ENCODE results near the gene NLGN3.
"Not testable (repeated sequence)": the region's sequence is repeated elsewhere in the genome, so short reads cannot be mapped to it uniquely, and the experiment has no call there.

Gene NLGN3

DNA sequence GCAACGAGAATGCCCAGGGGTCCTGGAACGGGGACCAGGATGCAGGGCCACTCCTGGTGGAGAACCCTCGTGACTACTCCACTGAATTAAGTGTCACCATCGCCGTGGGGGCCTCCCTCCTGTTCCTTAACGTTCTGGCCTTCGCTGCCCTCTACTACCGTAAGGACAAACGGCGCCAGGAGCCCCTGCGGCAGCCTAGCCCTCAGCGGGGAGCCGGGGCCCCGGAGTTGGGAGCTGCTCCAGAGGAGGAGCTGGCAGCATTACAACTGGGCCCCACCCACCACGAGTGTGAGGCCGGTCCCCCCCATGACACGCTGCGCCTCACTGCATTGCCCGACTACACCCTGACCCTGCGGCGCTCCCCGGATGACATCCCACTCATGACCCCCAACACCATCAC, 24.9 kb downstream of the NLGN3 start:
- DNase-seq (ENCODE audit: low read depth): no peak

DNA sequence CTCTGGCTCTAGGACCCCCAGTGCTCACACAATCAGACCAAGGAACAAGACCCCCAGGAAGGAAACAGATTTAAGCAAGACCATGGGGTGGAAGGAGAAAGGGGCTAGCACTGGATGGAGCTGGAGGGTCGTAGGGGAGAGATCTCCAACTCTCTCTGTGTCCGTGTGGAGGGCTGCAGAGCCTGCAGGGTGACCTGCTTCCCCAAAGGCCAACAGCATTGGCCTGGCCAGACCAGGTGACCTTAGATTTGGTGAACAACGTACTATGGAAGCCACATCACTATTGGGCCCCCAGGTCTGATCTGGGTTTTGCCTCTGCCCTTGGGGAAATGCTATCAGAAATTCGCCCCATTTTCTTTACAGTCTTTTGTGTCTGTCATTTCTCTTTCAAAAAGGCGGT, 26.0 kb downstream of the NLGN3 start:
- DNase-seq (ENCODE audit: low read depth): no peak

DNA sequence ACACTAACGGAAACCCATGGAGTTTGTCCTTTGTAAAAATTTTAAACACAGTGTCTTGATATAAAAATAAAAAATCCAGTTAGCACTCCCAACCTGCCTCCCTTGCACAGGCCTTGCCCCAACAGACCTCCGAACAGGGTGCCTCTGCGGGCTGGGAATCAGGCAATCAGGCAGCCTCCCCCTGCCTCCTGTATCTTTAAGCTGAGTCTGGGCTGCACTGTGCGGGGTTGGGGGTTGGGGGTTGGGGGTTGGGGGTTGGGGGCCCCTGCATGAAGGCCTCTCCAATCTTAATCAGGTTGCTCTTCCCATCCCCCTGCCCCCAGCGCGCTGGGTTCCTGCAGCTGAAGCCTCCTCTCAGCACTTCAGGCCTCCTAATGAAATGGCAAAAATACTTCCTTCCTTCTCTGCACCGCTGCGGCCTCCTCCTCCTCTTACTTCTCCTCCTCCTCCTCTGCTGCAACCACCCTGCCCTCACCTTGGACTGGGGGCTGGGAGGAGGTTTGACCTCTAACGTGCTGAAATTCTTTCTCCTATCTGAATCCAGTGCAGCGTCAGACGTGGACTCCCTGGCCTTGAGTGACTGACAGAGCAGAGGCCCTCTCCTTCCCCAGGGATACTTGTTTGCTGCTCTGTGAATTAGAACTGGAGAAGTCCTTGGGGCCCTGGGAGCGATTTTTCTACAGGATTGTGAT, 26.6 kb downstream of the NLGN3 start:
- no peak for DNase-seq (ENCODE audit: low read depth)

DNA sequence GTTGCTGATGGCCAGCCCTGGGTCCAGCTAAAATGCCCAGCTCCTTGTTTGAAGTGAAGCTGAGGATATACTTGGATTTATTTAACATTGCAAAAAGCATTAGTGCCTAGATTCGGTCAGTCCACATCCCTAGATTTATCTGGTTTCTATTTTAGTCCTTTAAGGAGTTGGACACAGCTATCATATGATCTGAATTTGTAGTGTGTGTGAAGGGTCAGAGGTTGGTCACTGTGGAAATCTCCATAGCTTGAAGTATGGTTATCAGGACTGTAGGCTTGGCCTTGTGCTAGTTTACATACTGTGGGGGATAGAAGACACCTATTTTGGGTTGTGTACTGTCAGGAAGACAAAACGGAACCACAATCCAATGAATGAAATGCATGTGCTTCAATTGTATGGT, 28.8 kb downstream of the NLGN3 start:
- no peak for DNase-seq (ENCODE audit: low read depth)

DNA sequence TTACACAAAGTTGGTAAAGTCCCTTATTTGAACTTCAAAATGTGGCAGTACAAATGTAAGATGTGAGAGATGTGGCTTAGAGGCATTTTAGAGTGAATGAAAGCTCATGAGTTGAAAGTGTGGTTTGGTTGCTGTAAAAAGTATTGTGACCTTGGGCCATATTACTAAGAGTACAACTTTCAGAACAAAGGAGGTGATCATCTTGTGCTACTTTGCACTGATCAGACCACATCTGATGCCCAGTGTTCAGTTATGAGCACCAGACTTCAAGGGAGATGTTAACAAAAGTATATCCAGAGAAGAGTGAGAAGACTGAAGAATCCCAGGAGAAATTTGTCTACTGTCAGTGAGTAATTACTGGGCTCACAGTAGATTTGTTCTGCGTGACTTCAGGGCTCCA, 30.2 kb downstream of the NLGN3 start:
- no peak for DNase-seq (ENCODE audit: low read depth)

DNA sequence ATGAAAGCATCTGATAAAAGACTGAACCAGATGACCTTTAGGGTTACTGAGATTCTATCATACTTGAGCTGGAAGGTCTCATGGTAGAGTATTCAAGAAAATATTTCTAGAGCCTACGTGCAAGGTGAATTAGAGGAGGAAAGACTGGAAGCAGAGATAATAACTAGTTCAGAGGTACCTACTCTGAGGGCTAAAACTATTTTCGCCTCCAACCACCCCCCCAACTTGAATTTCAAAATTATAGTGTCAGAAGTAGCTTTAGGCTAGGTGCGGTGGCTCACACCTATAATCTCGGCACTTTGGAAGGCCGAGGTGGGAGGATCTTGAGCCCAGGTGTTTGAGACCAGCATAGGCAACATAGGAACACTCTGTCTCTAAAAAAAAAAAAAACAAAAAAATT, 30.9 kb downstream of the NLGN3 start:
- no peak for DNase-seq (ENCODE audit: low read depth)

DNA sequence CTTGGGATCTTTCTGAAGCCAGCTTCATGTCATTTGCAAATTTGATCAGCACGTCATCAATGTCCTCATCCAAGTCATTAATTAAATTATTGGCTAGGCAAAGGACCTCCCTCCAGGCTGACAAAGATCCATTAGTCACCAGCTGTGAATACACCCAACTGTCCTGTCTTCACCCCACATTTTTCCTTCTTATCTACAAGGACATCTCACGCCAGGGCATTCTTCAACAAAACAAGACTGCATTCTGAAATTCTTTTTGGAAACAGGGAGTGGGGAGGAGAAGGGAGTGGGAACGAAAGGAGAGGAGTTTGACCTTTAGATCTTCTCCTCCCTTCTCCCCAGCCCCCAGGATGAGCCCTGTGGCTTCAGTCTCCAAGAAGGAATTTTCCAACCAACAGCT, 32.7 kb downstream of the NLGN3 start:
- no peak for DNase-seq (ENCODE audit: low read depth)

DNA sequence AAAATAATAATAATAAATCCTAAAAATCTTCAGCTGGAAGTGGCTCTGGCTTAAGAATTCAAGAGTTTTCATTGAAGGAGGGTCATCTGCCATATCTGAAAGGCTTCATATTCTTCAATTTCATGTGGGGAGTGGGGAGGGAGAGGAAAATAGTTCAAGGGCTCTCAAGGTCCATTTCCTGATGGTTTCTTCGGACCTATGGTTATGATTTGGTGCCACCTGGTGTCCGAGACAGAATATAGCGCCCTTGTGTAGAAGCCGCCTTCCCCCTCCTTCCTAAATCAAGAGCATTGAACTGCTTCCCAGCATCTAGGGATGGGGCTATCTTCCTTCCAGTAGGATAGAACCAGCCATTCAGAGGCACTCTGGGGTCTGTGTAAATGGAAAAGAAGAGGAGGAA, 34.3 kb downstream of the NLGN3 start:
- peak; percentile 54 for DNase-seq (ENCODE audit: low read depth)

DNA sequence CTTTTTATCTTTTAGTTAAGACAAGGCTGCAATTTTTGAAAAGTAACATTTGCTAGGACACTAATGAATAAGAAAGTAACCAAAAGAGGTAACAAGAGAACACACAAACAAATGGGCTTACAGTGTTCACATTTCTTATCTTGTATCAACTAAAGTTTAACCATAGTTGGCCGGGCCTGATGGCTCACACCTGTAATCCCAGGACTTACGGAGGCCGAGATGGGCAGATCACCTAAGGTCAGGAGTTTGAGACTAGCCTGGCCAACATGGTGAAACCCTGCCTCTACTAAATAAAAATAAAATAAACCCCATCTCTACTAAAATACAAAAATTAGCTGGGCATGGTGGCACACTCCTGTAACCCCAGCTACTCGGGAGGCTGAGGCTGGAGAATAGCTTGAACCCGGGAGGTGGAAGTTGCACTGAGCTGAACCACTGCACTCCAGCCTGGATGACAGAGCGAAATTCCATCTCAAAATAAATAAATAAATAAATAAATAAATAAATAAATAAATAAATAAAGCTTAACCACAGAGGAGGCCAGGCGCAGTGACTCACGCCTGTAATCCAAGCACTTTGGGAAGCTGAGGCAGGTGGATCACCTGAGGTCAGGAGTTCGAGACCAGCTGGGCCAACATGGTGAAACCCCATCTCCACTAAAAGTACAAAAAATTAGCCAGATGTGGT, 36.1 kb downstream of the NLGN3 start:
- DNase-seq (ENCODE audit: low read depth): not testable (repeated sequence)

DNA sequence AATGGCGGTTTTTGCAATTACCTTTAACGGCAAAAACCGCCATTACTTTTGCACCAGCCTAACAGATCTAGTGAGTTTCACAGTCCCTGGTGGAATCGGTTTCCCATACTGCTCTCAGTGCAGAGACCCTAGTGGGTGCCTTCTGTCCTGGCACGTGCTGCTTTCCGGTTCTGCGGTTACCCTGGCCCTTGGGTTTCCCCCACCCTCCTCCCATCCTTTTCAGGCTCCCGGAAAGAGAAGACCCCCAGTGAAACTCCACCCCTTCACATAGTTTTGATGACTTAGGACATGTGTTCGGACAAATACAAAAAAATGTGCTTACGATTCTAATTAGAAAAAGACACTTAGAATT, 36.9 kb downstream of the NLGN3 start:
- no peak for DNase-seq (ENCODE audit: low read depth)

DNA sequence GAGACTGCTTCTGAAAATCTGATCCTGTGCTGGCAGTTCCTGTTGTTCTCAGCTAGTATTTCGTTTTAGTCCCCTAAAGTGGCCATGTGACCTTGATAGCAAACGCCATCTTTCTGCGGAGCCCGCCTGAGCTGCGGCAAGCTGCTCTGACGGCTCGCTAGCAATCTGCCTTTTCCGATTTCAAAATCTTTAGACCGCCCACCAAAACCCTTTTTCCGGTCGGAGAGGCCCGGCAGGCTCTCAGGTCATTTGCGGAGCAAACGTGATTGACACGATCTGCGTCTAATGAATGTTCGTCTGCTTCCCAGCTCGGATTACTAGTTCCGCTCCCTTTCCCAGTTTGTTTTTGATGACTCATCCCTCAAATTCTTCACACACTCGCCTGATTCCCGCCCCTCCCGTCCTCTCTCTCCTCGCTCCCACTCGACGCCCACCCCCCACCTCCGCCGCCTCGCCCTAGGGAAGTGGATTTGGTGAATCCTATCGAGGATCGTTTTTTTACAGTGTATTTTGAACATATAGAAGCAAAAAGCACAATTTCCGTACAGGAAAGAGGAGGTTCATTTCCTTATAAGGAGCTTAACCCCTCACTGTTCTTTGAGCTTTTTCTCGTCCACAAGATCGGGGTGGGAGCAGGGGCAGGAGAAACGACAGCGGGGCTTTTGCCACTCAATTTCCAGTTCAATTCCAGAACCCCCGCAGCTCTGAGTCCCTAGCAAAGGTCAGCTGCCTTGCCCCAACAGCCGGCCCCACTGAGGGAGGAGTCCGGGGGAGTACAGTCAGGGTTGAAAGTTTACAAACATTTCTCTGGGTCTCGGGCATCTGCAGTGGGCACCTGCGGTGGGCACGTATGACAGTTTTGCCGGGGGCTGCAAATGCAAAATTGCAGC, 37.5 kb downstream of the NLGN3 start:
- peak; percentile 95 for DNase-seq (ENCODE audit: low read depth)

DNA sequence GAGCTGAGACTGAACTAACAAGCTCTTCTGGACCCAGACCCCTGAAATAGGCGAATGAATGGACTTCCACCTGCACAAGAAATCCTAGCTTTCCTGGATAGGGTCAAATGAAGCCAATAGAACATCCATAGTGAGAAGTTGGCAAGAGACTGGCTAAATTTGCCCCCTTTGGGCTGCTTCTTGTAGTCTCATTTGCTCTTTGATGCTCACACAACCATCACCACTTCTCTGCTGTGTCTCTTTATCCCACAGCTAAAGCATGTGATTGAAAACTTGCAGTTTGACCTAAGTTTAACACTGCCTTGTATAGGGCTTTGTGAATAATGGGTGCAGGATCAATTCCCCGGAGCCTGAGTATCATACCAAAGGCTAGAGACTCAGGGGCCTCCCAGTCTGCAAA, 38.2 kb downstream of the NLGN3 start:
- DNase-seq (ENCODE audit: low read depth): no peak

DNA sequence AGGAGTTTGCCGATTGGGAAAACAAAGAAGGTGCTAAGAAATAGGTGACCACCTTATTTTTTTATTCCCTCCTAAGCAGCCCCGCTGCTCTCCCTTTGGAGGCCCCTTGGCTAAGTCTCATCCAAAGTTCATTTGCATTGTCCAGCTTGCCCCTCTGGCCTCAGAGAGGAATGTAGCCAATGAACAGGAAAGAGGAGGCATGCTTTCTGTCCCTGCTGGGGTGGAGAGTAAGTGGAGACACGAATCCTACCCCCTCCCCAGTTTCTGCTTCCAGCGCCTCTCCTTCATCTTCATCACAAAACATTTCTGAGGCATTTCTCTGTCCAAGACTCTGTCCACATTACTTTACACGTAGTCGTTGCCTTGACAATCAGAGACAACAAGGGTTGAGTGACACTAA, 38.7 kb downstream of the NLGN3 start:
- no peak for DNase-seq (ENCODE audit: low read depth)

DNA sequence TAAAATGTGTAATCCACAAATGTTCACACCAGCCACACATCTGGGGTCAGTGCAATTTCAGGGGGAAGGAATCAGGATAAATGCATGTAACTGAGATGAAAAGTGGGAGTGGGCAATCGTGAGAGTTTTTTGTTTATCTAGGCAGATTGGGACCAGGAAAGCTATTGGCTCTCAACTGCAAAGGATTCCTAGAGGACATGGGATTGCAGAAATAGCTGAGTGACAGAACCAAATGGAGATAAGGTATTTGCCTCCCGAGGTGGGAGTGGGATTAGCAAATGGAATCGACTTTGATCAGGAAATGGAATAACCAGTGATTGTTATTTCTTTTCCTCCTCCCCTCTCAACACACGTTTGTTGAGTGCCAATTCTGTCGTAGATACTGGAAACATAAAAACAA, 39.5 kb downstream of the NLGN3 start:
- DNase-seq (ENCODE audit: low read depth): no peak

DNA sequence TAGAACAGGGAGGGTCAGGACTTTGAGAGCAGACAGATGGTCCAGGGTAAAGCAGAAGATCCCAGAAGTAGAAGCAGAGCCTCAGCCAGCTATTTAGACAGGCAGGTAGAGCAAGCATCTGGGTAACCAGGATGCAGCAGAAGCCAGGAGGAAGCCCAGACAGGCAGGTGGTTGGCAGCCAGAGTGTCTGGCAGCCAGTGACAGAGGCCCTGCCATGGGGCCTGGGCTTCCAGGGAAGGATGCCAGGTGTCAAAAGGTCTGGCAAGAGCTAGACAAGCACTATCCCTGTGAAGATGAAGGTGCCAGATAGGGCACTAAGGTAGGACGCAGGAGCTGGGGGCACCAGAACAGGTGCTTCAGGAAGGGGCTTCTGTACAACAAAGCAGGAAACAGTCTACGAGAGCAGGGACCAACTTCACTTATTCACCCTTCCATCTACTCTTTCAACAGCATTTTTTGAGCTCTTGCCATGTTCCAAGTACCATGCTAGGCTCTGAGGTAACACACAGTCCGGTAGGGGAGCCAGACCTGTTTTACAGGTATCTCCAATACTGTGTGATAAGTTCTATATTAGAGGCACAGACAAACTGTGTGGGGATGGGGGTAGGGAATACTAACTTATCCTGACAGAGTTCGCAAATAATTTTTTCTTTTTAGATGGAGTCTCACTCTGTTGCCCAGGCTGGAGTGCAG, 40.3 kb downstream of the NLGN3 start:
- no peak for DNase-seq (ENCODE audit: low read depth)

DNA sequence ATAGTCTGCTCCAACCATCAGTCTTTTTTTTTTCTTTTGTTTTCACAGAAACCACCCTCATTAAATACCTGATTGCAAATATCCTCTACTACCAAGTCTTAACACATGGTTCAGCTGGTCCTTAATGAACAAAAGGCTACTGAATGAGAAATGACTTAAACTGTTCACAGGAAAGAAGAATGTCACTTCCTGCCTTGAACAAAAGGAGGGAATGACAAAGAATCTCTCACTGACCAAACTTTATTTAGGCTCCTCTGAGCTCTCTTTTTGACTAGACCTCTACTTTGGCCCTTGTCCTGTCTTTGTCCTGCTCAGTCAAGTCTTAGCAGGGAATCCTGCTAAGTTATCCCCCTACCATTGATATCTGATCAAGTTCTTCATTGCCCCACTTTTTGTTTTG, 46.6 kb downstream of the NLGN3 start:
- DNase-seq (ENCODE audit: low read depth): no peak

DNA sequence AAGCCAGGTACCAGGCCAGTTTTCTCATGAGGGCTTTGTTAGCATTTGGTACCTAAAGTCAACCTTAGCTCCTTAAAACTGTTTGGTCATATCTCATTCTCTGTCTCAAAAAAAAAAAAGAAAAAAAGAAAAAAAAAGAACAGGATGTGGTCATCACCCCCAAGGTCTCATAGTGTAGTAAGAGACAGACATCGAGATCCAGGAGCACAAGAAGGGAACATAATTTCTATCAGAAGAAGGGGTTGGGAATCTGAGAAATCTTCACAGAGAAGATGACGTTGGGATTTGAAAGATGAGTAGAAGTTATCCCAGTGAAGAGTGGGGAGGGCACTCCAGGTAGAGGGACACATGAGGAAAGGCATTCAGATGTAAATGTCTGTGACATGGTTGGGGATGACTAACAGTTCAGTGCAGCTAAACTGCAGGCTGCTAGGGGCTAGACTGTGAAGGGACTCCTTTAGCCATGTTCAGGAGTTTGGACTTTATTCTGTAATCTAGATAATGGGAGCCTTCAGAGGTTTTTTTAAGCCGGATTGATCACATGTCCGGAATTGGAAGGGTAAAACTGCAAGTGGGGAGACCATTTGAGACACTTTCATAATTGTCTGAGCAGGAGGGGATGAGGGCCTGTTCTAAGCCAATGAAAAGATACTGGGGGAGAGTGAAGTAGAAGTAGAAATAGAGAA, 51.5 kb downstream of the NLGN3 start:
- no peak for DNase-seq (ENCODE audit: low read depth)

DNA sequence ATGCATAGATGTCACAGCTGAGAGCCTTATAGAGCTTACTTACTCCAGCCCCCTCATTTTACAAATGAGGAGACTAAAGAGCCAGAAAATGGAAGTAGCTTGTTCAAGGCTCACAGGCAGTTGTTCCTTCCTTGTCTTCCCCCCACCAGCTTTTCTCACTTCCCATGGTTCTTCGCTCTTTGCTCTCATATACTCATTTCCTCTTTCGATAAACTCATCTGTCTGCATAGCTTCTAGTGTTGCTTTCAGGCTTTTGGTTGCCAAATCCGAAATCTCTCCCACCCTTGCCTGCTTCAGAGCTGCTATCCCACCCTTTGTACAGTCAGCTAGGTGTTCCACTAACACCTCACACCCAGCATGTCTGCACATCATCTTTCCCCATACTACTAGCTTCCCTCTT, 53.4 kb downstream of the NLGN3 start:
- no peak for DNase-seq (ENCODE audit: low read depth)

DNA sequence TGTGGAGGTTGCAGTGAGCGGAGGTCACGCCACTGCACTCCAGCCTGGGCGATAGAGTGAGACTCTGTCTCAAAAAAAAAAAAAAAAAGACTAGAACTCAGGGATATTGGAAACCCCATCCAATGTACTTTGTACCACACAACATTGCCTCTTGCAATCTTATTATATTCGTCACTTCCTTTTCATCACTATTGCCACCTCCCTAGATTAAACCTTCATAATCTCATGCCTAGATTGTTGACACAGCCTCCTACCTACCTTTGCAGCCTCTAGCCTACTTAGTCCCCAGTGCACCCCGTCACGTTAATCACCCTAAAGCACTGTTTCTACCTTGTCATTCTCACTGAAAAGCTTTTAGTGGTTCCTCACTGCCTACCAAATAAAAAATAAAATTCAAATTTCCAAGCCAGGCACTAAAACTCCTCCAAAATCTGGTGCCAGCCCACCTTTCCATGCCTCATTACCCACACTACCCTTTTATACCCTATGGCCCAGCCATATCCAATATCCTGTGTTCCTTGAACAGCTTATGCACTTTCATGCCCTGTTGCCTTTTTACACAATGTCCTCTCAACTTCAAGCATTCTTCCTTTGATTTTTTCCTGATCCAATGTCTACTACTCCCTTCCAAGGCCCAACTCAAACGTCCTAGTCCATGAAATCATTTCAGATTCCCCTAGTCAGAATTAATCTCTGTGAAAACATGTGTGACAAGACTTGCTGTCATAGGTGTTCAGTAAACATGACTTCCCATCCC, 54.8 kb downstream of the NLGN3 start:
- DNase-seq (ENCODE audit: low read depth): no peak

DNA sequence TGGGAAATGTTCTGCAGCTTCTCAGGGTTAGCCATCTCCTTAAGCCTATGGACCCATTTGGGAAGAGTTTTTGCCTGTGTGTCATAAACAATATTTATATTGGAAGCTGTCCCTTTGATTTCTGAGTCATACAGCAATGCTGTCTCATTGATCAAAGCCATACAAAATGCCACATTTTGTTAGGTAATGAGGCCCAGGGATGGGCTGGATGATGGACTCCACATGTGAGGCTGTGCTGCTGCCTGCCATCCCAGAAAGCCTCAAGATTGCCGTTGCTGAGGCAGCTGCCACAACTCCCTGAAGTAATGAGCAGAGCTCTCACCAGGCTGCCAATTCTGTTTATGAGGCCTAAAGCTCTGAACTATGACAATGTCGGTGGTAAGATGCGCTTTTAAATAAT, 66.2 kb downstream of the NLGN3 start:
- DNase-seq (ENCODE audit: low read depth): peak; percentile 68

DNA sequence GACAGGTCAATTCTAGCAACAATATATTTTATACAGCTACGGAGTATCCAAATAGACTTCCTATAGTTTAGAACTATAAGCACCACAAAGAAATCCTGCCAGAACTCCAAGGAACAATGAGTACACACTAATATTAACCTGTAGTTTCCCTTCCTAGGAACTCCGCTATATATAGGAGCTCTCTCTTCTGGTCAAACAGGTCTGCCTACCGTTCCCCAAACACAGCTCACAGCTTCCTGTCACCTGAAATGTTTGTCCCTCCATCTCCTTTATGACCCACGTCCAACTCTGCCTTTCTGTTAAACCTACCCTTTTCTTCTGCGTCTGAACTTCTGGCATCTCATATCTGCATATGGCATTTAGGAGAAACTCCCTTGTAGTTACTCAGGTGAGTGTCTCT, 67.9 kb downstream of the NLGN3 start:
- no peak for DNase-seq (ENCODE audit: low read depth)

Data from fibroblast of gingiva (primary cell).